ENCODE results near the gene STMND1.

The STMND1 gene

DNA sequence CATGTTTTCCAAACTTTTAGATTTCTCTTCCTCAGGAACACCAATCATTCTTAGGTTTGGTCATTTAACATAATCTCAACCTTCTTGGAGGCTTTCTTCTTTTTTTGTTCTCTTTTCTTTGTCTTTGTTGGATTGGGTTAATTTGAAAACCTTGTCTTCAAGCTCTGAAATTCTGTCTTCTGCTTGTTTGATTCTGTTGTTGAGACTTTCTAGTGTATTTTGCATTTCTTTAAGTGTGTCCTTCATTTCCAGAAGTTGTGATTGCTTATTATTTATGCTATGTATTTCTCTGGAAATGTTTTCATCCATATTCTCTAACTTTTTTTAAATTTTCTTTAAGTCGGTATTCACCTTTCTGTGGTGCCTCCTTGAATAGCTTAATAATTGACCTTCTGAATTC, 42.2 kb downstream of the STMND1 start:
- Histone ChIP-seq H3K4me2 (ENCODE audit: low read length, poor library complexity, severe bottlenecking) (no peak overlapping the region), H3K23ac (ENCODE audit: low read length in 2 of 2) (no peak overlapping the region), H2AK5ac (ENCODE audit: low read length, severe bottlenecking) (no peak overlapping the region), H2BK12ac (ENCODE audit: low read length in 2 of 2) (no peak overlapping the region), H3K27me3 (ENCODE audit: control insufficient read depth in 1 of 2, insufficient read depth in 1 of 2, low read length in 2 of 2) (no peaks in the 10 kb centered on the region), H2BK120ac (ENCODE audit: low read depth, low read length) (no peak overlapping the region), H3K9me3 (ENCODE audit: control insufficient read depth, low read length) (peaks cover 14% of the 10 kb centered on the region), H2BK15ac (ENCODE audit: low read depth, poor library complexity, severe bottlenecking) (no peak overlapping the region), H3K4me1 (ENCODE audit: control insufficient read depth, insufficient read depth, low read depth, low read length) (no peaks in the 10 kb centered on the region), H2AFZ (ENCODE audit: low read depth, low read length) (no peak overlapping the region), H3K36me3 (ENCODE audit: control insufficient read depth in 1 of 2, insufficient read depth in 2 of 2, low read depth in 1 of 2, low read length in 2 of 2) (no peaks in the 10 kb centered on the region), H3K27ac (ENCODE audit: low read length, poor library complexity, severe bottlenecking) (no peak overlapping the region), H3K9ac (ENCODE audit: low read length) (no peak overlapping the region), H3K18ac (ENCODE audit: low read depth in 1 of 2, low read length in 2 of 2) (no peak overlapping the region), H3K79me1 (replicated peaks; ENCODE audit: low read length, poor library complexity, severe bottlenecking) (no peaks in the 10 kb centered on the region), H3K4me3 (ENCODE audit: insufficient read depth in 1 of 2, low read depth in 1 of 2, low read length in 2 of 2) (no peak overlapping the region), H2BK5ac (ENCODE audit: low read depth, low read length, poor library complexity, severe bottlenecking) (no peak overlapping the region), H3K14ac (ENCODE audit: low read length in 2 of 2) (no peak overlapping the region), H3K4ac (ENCODE audit: low read depth in 1 of 2, low read length in 2 of 2) (no peak overlapping the region), H4K8ac (ENCODE audit: low read length) (no peak overlapping the region), H4K91ac (ENCODE audit: low read length) (no peak overlapping the region)
- 92% methylated on average over 1 of the region's 1 CpG for WGBS
- no peak for DNase-seq

DNA sequence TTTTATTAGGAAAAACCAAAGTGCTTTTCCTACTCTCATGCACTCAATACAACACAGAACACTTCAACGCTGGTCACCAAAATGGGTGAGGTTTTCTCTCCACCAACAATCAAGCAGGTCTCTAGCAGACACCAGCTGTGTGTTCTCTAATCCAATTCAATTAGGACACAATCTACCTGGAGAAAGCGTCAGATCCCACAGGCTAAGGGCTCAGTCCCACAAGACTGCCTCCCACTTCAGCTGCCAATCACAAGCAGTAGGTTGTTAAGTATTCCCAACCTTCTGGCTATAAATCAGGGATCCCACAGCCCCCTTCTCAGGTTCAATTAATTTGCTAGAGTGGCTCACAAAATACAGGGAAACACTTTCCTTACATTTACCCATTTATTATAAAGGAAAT, 47.7 kb downstream of the STMND1 start:
- H3K23ac ChIP-seq (ENCODE audit: low read length in 2 of 2) = no peak overlapping the region
- H4K8ac ChIP-seq (ENCODE audit: low read length) = no peak overlapping the region
- no peak overlapping the region for H2BK12ac ChIP-seq (ENCODE audit: low read length in 2 of 2)
- H3K27me3 ChIP-seq (ENCODE audit: control insufficient read depth in 1 of 2, insufficient read depth in 1 of 2, low read length in 2 of 2) = peaks cover 0 to 3% of the 10 kb centered on the region in 2 experiments
- WGBS = 84% methylated on average over 2 of the region's 2 CpGs
- H3K4me3 ChIP-seq (ENCODE audit: insufficient read depth in 1 of 2, low read depth in 1 of 2, low read length in 2 of 2) = no peak overlapping the region
- no peak overlapping the region for H2AK5ac ChIP-seq (ENCODE audit: low read length, severe bottlenecking)
- no peak overlapping the region for H3K9ac ChIP-seq (ENCODE audit: low read length)
- no peak for DNase-seq
- peaks cover 11% of the 10 kb centered on the region for H3K9me3 ChIP-seq (ENCODE audit: control insufficient read depth, low read length)
- no peak overlapping the region for H2BK120ac ChIP-seq (ENCODE audit: low read depth, low read length)
- no peak overlapping the region for H3K4ac ChIP-seq (ENCODE audit: low read depth in 1 of 2, low read length in 2 of 2)
- H2BK15ac ChIP-seq (ENCODE audit: low read depth, poor library complexity, severe bottlenecking) = no peak overlapping the region
- H3K27ac ChIP-seq (ENCODE audit: low read length, poor library complexity, severe bottlenecking) = no peak overlapping the region
- no peak overlapping the region for H4K91ac ChIP-seq (ENCODE audit: low read length)
- no peaks in the 10 kb centered on the region for H3K36me3 ChIP-seq (ENCODE audit: control insufficient read depth in 1 of 2, insufficient read depth in 2 of 2, low read depth in 1 of 2, low read length in 2 of 2)
- H3K79me1 ChIP-seq (replicated peaks; ENCODE audit: low read length, poor library complexity, severe bottlenecking) = no peaks in the 10 kb centered on the region
- H3K14ac ChIP-seq (ENCODE audit: low read length in 2 of 2) = no peak overlapping the region
- H2BK5ac ChIP-seq (ENCODE audit: low read depth, low read length, poor library complexity, severe bottlenecking) = no peak overlapping the region
- H3K18ac ChIP-seq (ENCODE audit: low read depth in 1 of 2, low read length in 2 of 2) = no peak overlapping the region
- no peak overlapping the region for H3K4me2 ChIP-seq (ENCODE audit: low read length, poor library complexity, severe bottlenecking)
- H2AFZ ChIP-seq (ENCODE audit: low read depth, low read length) = no peak overlapping the region
- H3K4me1 ChIP-seq (ENCODE audit: control insufficient read depth, insufficient read depth, low read depth, low read length) = no peaks in the 10 kb centered on the region

DNA sequence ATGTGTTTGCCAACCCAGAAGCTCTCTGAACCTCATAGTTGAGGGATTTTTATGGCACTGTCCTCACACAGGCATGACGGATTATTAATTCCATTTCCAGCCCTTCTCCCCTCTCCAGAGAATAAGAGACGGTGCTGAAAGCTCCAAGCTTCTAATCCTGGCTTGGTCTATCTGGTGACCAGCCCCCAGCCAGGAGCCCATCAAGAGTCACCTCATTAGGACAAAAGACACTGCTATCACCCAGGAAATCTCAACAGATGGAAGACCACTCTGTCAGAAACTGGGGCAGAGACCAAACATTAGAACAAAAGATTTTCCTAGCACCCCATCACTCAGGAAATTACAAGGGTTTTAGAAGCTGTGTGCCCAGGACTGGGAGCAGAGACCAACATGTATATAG, 48.2 kb downstream of the STMND1 start:
- no peak for DNase-seq
- Histone ChIP-seq H3K27ac (ENCODE audit: low read length, poor library complexity, severe bottlenecking) (no peak overlapping the region), H3K14ac (ENCODE audit: low read length in 2 of 2) (no peak overlapping the region), H3K9me3 (ENCODE audit: control insufficient read depth, low read length) (peaks cover 8% of the 10 kb centered on the region), H3K4me3 (ENCODE audit: insufficient read depth in 1 of 2, low read depth in 1 of 2, low read length in 2 of 2) (no peak overlapping the region), H4K8ac (ENCODE audit: low read length) (no peak overlapping the region), H3K9ac (ENCODE audit: low read length) (no peak overlapping the region), H4K91ac (ENCODE audit: low read length) (no peak overlapping the region), H2AK5ac (ENCODE audit: low read length, severe bottlenecking) (no peak overlapping the region), H2BK12ac (ENCODE audit: low read length in 2 of 2) (no peak overlapping the region), H2AFZ (ENCODE audit: low read depth, low read length) (no peak overlapping the region), H3K23ac (ENCODE audit: low read length in 2 of 2) (no peak overlapping the region), H3K4me1 (ENCODE audit: control insufficient read depth, insufficient read depth, low read depth, low read length) (no peaks in the 10 kb centered on the region), H3K4me2 (ENCODE audit: low read length, poor library complexity, severe bottlenecking) (no peak overlapping the region), H3K79me1 (replicated peaks; ENCODE audit: low read length, poor library complexity, severe bottlenecking) (no peaks in the 10 kb centered on the region), H3K27me3 (ENCODE audit: control insufficient read depth in 1 of 2, insufficient read depth in 1 of 2, low read length in 2 of 2) (peaks cover 0 to 3% of the 10 kb centered on the region in 2 experiments), H2BK15ac (ENCODE audit: low read depth, poor library complexity, severe bottlenecking) (no peak overlapping the region), H2BK120ac (ENCODE audit: low read depth, low read length) (no peak overlapping the region), H3K36me3 (ENCODE audit: control insufficient read depth in 1 of 2, insufficient read depth in 2 of 2, low read depth in 1 of 2, low read length in 2 of 2) (no peaks in the 10 kb centered on the region), H3K4ac (ENCODE audit: low read depth in 1 of 2, low read length in 2 of 2) (no peak overlapping the region), H3K18ac (ENCODE audit: low read depth in 1 of 2, low read length in 2 of 2) (no peak overlapping the region), H2BK5ac (ENCODE audit: low read depth, low read length, poor library complexity, severe bottlenecking) (no peak overlapping the region)
- 70% methylated on average over 2 of the region's 2 CpGs for WGBS

DNA sequence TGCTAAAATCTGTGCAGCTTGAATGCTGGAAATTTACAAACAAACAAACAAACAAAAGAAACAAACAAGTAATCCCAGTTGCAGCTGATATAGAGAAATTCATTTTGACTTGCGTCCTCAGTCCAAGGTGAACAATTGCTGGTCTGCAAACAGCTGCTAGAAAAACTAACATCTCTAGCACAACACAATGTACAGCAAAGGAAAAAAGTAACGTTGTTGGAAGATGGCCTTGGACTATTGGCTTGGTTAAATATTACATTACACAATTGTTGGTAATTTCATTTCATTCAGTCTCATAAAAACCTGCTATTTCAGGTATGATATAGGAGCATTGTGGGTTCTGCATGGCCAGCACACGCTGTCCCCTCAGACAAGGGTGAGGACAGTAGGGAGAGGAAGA, 50.0 kb downstream of the STMND1 start:
- Histone ChIP-seq H2AFZ (ENCODE audit: low read depth, low read length) (no peak overlapping the region), H3K4me3 (ENCODE audit: insufficient read depth in 1 of 2, low read depth in 1 of 2, low read length in 2 of 2) (no peak overlapping the region), H3K4me2 (ENCODE audit: low read length, poor library complexity, severe bottlenecking) (no peak overlapping the region), H3K9me3 (ENCODE audit: control insufficient read depth, low read length) (peaks cover 8% of the 10 kb centered on the region), H3K14ac (ENCODE audit: low read length in 2 of 2) (no peak overlapping the region), H3K27ac (ENCODE audit: low read length, poor library complexity, severe bottlenecking) (no peak overlapping the region), H3K79me1 (replicated peaks; ENCODE audit: low read length, poor library complexity, severe bottlenecking) (no peaks in the 10 kb centered on the region), H2BK5ac (ENCODE audit: low read depth, low read length, poor library complexity, severe bottlenecking) (no peak overlapping the region), H3K23ac (ENCODE audit: low read length in 2 of 2) (no peak overlapping the region), H2BK12ac (ENCODE audit: low read length in 2 of 2) (no peak overlapping the region), H3K36me3 (ENCODE audit: control insufficient read depth in 1 of 2, insufficient read depth in 2 of 2, low read depth in 1 of 2, low read length in 2 of 2) (no peaks in the 10 kb centered on the region), H3K18ac (ENCODE audit: low read depth in 1 of 2, low read length in 2 of 2) (no peak overlapping the region), H4K91ac (ENCODE audit: low read length) (no peak overlapping the region), H4K8ac (ENCODE audit: low read length) (no peak overlapping the region), H3K4ac (ENCODE audit: low read depth in 1 of 2, low read length in 2 of 2) (no peak overlapping the region), H2AK5ac (ENCODE audit: low read length, severe bottlenecking) (no peak overlapping the region), H3K4me1 (ENCODE audit: control insufficient read depth, insufficient read depth, low read depth, low read length) (no peaks in the 10 kb centered on the region), H2BK120ac (ENCODE audit: low read depth, low read length) (no peak overlapping the region), H3K9ac (ENCODE audit: low read length) (no peak overlapping the region), H3K27me3 (ENCODE audit: control insufficient read depth in 1 of 2, insufficient read depth in 1 of 2, low read length in 2 of 2) (peaks cover 3 to 5% of the 10 kb centered on the region in 2 experiments), H2BK15ac (ENCODE audit: low read depth, poor library complexity, severe bottlenecking) (no peak overlapping the region)
- no peak for DNase-seq
- WGBS = 83% methylated on average over 2 of the region's 3 CpGs
